ENCODE measurements around the gene TRIO.

The TRIO gene

GRCh38 chr5:14177634-14178033 is 34.5 kb downstream of the TRIO start:
- no peak overlapping the region for H3K4me3 ChIP-seq (replicated peaks in 1 of 2; ENCODE audit: low read depth in 2 of 2, low read length in 2 of 2)
- no peak for DNase-seq (ENCODE audit: low read depth in 2 of 2)
- no peak for TF ChIP-seq CTCF (IDR thresholded peaks at IDR 0.05; ENCODE audit: low read depth, low read length)

GRCh38 chr5:14178091-14178490 is 34.9 kb downstream of the TRIO start:
- no peak for TF ChIP-seq CTCF (IDR thresholded peaks at IDR 0.05; ENCODE audit: low read depth, low read length)
- no peak overlapping the region for H3K4me3 ChIP-seq (replicated peaks in 1 of 2; ENCODE audit: low read depth in 2 of 2, low read length in 2 of 2)
- DNase-seq (ENCODE audit: low read depth in 2 of 2), result no peak

- no peak for TF ChIP-seq CTCF (IDR thresholded peaks at IDR 0.05; ENCODE audit: low read depth, low read length)
- peak; percentile 67 to 93 for DNase-seq (ENCODE audit: low read depth in 2 of 2)
- H3K4me3 ChIP-seq (replicated peaks in 1 of 2; ENCODE audit: low read depth in 2 of 2, low read length in 2 of 2), result no peak overlapping the region
Measured at GRCh38 chr5:14178671-14179211, 35.6 kb downstream of the TRIO start.

- DNase-seq (ENCODE audit: low read depth in 2 of 2), result no peak
- no peak for TF ChIP-seq CTCF (IDR thresholded peaks at IDR 0.05; ENCODE audit: low read depth, low read length)
- no peak overlapping the region for H3K4me3 ChIP-seq (replicated peaks in 1 of 2; ENCODE audit: low read depth in 2 of 2, low read length in 2 of 2)
Measured at GRCh38 chr5:14179446-14179845, 36.3 kb downstream of the TRIO start.

- no peak for DNase-seq (ENCODE audit: low read depth in 2 of 2)
- no peak overlapping the region for H3K4me3 ChIP-seq (replicated peaks in 1 of 2; ENCODE audit: low read depth in 2 of 2, low read length in 2 of 2)
- TF ChIP-seq CTCF (IDR thresholded peaks at IDR 0.05; ENCODE audit: low read depth, low read length), result no peak
Measured at GRCh38 chr5:14180437-14180836, 37.3 kb downstream of the TRIO start.

GRCh38 chr5:14181299-14181968 is 38.3 kb downstream of the TRIO start:
- TF ChIP-seq CTCF (IDR thresholded peaks at IDR 0.05; ENCODE audit: low read depth, low read length), result no peak
- no peak for DNase-seq (ENCODE audit: low read depth in 2 of 2)
- no peak overlapping the region for H3K4me3 ChIP-seq (replicated peaks in 1 of 2; ENCODE audit: low read depth in 2 of 2, low read length in 2 of 2)

- TF ChIP-seq CTCF (IDR thresholded peaks at IDR 0.05; ENCODE audit: low read depth, low read length), result no peak
- H3K4me3 ChIP-seq (replicated peaks in 1 of 2; ENCODE audit: low read depth in 2 of 2, low read length in 2 of 2), result no peak overlapping the region
- no peak for DNase-seq (ENCODE audit: low read depth in 2 of 2)
Measured at GRCh38 chr5:14182761-14183160, 39.6 kb downstream of the TRIO start.

Data from cardiac fibroblast (primary cell).